PC-3 (cell line): ENCODE results near the gene FAM83D. TPM values are rescaled to one million over a fixed set of nuclear protein-coding genes. Genes with fewer than 3 reads are reported as not detected.
A peak's percentile ranks its signal among the peaks of the same experiment; 100 is the strongest.

Experiments
- ATAC-seq: fragments of 200-7000 bp; cut with Tn5 transposase; 2 replicates; pipeline ENCODE4 v1.9.1; 2020; ENCODE audit warnings: mild to moderate bottlenecking, moderate library complexity
- BruUV-seq: library from RNA; stranded (reverse); fragments of 400-500 nt; replicated peaks from 2 replicates; lab custom pipeline; 2021; lab: Mats Ljungman, UMichigan
- CTCF ChIA-PET: fragments of 300-600 bp; sonication (Branson Sonifier 250); formaldehyde crosslinking; loops from one replicate; lab custom pipeline; 2022; ENCODE audit warnings: antibody characterized with exemption; lab: Charles Lee
- POLR2A ChIA-PET: fragments of 300-600 bp; sonication (Branson Sonifier 250); formaldehyde crosslinking; loops from one replicate; lab custom pipeline; 2022; ENCODE audit warnings: antibody characterized with exemption; ENCODE audit not compliant: unreplicated experiment; lab: Charles Lee
- DNase-seq: peaks from one replicate; pipeline ENCODE4 v3.0.0-alpha.2; 2015
- H2AFZ ChIP-seq: fragments of 300-600 bp; sonication (generic); 2 replicates; pipeline ENCODE4 v1.6.0; 2016; ENCODE audit warnings: antibody characterized with exemption, low read length
- H3F3A ChIP-seq: fragments of 300-600 bp; sonication (generic); one replicate; pipeline ENCODE4 v1.6.0; 2017; ENCODE audit warnings: antibody characterized with exemption, low read length, control low read depth, mild to moderate bottlenecking; ENCODE audit not compliant: unreplicated experiment
- H3K27ac ChIP-seq: fragments of 300-600 bp; sonication (generic); 2 replicates; pipeline ENCODE4 v1.5.1; 2016; ENCODE audit warnings: mild to moderate bottlenecking, low read length
- H3K27me3 ChIP-seq: fragments of 300-600 bp; sonication (generic); 2 replicates; pipeline ENCODE4 v1.6.1; 2016; ENCODE audit warnings: low read length, mixed read lengths
- H3K36me3 ChIP-seq: fragments of 300-600 bp; sonication (generic); 2 replicates; pipeline ENCODE4 v1.6.1; 2016; ENCODE audit warnings: low read depth, mixed run types, low read length, mixed read lengths
- H3K4me1 ChIP-seq: fragments of 300-600 bp; sonication (generic); 2 replicates; pipeline ENCODE4 v1.5.1; 2016; ENCODE audit warnings: low read length; ENCODE audit not compliant: insufficient read depth
- H3K4me2 ChIP-seq: fragments of 300-600 bp; sonication (generic); 2 replicates; pipeline ENCODE4 v1.6.0; 2016; ENCODE audit warnings: low read length
- H3K4me3 ChIP-seq: fragments of 300-600 bp; sonication (generic); 2 replicates; pipeline ENCODE4 v1.5.1; 2016; ENCODE audit warnings: mild to moderate bottlenecking, low read length, mixed read lengths
- H3K79me2 ChIP-seq: fragments of 300-600 bp; sonication (generic); 2 replicates; pipeline ENCODE4 v1.6.1; 2017; ENCODE audit warnings: low read length, mixed read lengths
- H3K9ac ChIP-seq: fragments of 300-600 bp; sonication (generic); 2 replicates; pipeline ENCODE4 v1.6.0; 2016; ENCODE audit warnings: mild to moderate bottlenecking, low read length
- H3K9me2 ChIP-seq: fragments of 300-600 bp; sonication (generic); replicated peaks from 2 replicates; pipeline ENCODE4 v1.6.1; 2016; ENCODE audit warnings: mixed run types, low read length, mixed read lengths
- H3K9me3 ChIP-seq: fragments of 300-600 bp; sonication (generic); 2 replicates; pipeline ENCODE4 v1.6.1; 2016; ENCODE audit warnings: low read length, mixed read lengths
- H4K20me1 ChIP-seq: fragments of 300-600 bp; sonication (generic); 2 replicates; pipeline ENCODE4 v1.6.1; 2016; ENCODE audit warnings: low read length, mixed read lengths
- CTCF ChIP-seq: fragments of 300-600 bp; sonication (generic); conservative IDR thresholded peaks from 2 replicates; pipeline ENCODE4 v1.5.1; 2017; ENCODE audit warnings: antibody characterized with exemption, low read depth, mild to moderate bottlenecking, low read length
- EZH2 ChIP-seq: fragments of 300-600 bp; sonication (generic); IDR thresholded peaks from one replicate; pipeline ENCODE4 v1.6.1; 2017; ENCODE audit warnings: antibody characterized with exemption, mild to moderate bottlenecking, low read length; ENCODE audit not compliant: unreplicated experiment
- EZH2phosphoT487 ChIP-seq: fragments of 300-600 bp; sonication (generic); IDR thresholded peaks from 2 replicates; pipeline ENCODE4 v1.6.1; 2018; ENCODE audit warnings: mild to moderate bottlenecking, antibody characterized with exemption, low read length, borderline replicate concordance
- intact Hi-C: fragments of 100-400 bp; cut with micrococcal nuclease; formaldehyde crosslinking; loops from 2 replicates; pipeline ENCODE4 v1.9.0; 2023
- total RNA-seq: library from RNA; depleted of rRNA; stranded (reverse); fragments of >200 nt; gene quantifications from 2 replicates; pipeline ENCODE4 v1.2.3, GENCODE V29; 2014

FAM83D gene
- total RNA-seq, 1 experiment from 2014 or later = 69.6 TPM

- H3K4me1 ChIP-seq = no peaks in the 10 kb centered on the region
- intact Hi-C loops = no loop called here
- H3F3A ChIP-seq = no peaks in the 10 kb centered on the region
- CTCF ChIA-PET = no interaction called here
- H3K9me3 ChIP-seq = no peaks in the 10 kb centered on the region
- no peaks in the 10 kb centered on the region for H3K36me3 ChIP-seq
- H3K9ac ChIP-seq = no peak overlapping the region
- no peaks in the 10 kb centered on the region for H3K9me2 ChIP-seq
- H3K4me3 ChIP-seq = no peak overlapping the region
- peaks cover 10% of the 10 kb centered on the region; the same call in 1 of the 2 replicates for H3K27me3 ChIP-seq
- POLR2A ChIA-PET = no interaction called here
- H2AFZ ChIP-seq = no peak overlapping the region
- H3K4me2 ChIP-seq = no peak overlapping the region
- no peak overlapping the region for H3K27ac ChIP-seq
- BruUV-seq = no TSS peak
- ATAC-seq = peak; percentile 48; the same call in 1 of the 2 replicates
- peak; percentile 28 for DNase-seq
- TF ChIP-seq CTCF (no peak), EZH2 (no peak), EZH2phosphoT487 (no peak)
- H3K79me2 ChIP-seq = no peaks in the 10 kb centered on the region
- no peaks in the 10 kb centered on the region for H4K20me1 ChIP-seq
Observed at GRCh38 chr20:38878866-38879265, 47.4 kb upstream of the FAM83D start.

- Histone ChIP-seq H2AFZ (no peak overlapping the region), H3K79me2 (no peaks in the 10 kb centered on the region), H3K4me3 (no peak overlapping the region), H3K4me1 (no peaks in the 10 kb centered on the region), H3K27ac (no peak overlapping the region), H3K27me3 (peaks cover 8% of the 10 kb centered on the region; the same call in 1 of the 2 replicates), H3K9me2 (no peaks in the 10 kb centered on the region), H3K36me3 (no peaks in the 10 kb centered on the region), H3K9me3 (no peaks in the 10 kb centered on the region), H3K4me2 (no peak overlapping the region), H4K20me1 (no peaks in the 10 kb centered on the region), H3F3A (no peaks in the 10 kb centered on the region), H3K9ac (no peak overlapping the region)
- ChIA-PET CTCF (no interaction called here), POLR2A (no interaction called here)
- no peak for TF ChIP-seq EZH2
- TF ChIP-seq CTCF = no peak
- no peak for TF ChIP-seq EZH2phosphoT487
- intact Hi-C loops = no loop called here
- DNase-seq (no peak), ATAC-seq (no peak)
- no TSS peak for BruUV-seq
Observed at GRCh38 chr20:38880952-38881735, 45.1 kb upstream of the FAM83D start.

DNA sequence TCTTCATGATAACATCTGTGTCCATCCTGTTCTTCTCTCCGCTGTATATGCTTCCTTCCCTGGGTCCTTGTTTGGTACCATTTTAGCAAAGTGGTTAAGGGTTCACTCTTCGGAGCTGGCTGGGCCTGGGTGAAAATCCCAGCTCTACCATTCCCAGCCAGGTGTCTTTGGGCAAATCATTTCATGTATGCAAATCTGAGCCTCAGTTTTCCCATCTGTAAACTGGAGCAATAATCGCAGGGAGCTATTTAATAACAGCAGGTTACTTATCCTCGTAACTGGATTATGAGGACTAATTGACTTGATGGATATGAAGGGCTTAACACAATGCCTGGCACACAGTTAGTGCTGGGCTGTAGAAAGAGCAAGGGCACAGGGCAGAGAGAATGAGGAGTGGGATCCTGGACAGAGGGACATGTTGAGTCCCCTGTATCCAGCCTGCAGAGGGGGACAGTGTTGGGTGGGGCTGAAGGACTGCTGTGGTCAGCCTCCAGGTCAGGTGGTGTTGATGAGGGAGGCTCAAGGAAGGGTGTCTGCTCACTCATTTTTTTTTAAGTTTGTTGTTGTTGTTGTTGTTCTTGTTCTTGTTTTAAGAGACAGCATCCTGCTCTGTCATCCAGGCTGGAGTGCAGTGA lies 44.3 kb upstream of the FAM83D start:
- CTCF ChIA-PET = no interaction called here
- H3K79me2 ChIP-seq = no peaks in the 10 kb centered on the region
- peaks cover 3% of the 10 kb centered on the region; the same call in 1 of the 2 replicates for H3K27me3 ChIP-seq
- no peak overlapping the region for H3K27ac ChIP-seq
- no peaks in the 10 kb centered on the region for H3K9me2 ChIP-seq
- POLR2A ChIA-PET = no interaction called here
- no peaks in the 10 kb centered on the region for H3K36me3 ChIP-seq
- H3K4me1 ChIP-seq = no peaks in the 10 kb centered on the region
- no peak overlapping the region for H3K4me2 ChIP-seq
- H3K9ac ChIP-seq = no peak overlapping the region
- ATAC-seq (no peak), DNase-seq (no peak)
- no TSS peak for BruUV-seq
- no peaks in the 10 kb centered on the region for H3K9me3 ChIP-seq
- TF ChIP-seq EZH2phosphoT487 (no peak), CTCF (no peak), EZH2 (no peak)
- H3F3A ChIP-seq = no peaks in the 10 kb centered on the region
- intact Hi-C loops = no loop called here
- no peak overlapping the region for H2AFZ ChIP-seq
- no peak overlapping the region for H3K4me3 ChIP-seq
- H4K20me1 ChIP-seq = no peaks in the 10 kb centered on the region
